Superior temporal gyrus (tissue), 1 donor: ENCODE results near the gene BTG1.

Source experiments
- DNase-seq: peaks from one replicate; pipeline ENCODE4 v3.0.0-alpha.2; 2016; ENCODE audit errors: extremely low spot score

BTG1 gene

GRCh38 chr12:92133795-92134637 lies 11.6 kb downstream of the BTG1 start:
- DNase-seq: peak; percentile 27

DNA sequence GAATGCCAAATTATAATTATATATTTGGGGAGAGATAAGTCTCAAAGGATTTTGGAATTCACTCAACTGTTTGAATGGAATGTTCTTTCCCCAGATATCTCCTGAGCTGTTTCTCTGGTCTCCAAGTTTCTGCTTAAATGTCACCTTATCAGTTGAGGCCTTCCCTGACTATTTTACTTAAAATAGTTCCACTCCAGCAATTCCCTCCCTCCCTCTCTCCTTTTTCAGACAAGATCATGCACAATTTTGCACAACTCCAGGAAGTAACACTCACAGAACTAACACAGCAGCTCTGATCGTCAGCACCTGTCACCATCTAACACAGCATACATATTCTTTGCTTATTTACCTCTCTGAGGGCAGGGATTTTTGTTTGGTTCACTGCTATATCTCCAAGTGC lies 12.5 kb downstream of the BTG1 start:
- DNase-seq: no peak

- DNase-seq: no peak
Measured at GRCh38 chr12:92132288-92132687, 13.4 kb downstream of the BTG1 start.

DNA sequence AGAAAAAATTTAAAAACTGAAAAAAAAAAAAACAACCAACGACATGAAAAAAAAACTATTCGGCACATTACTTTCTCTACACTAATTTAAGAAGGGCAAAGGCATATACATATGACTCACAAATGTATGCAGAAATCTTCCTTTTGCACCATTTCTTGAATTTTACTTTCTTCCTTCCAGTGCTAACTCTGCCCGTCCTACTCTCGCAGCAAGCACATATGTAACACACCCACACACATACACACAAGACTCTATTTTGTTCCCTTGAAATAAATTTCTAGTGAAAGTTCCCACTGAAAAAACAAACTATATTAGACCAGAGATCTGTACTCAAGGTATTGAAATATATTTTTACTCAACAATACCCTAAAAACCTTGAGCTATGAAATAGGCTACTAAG lies 14.6 kb downstream of the BTG1 start:
- peak; percentile 64 for DNase-seq

DNA sequence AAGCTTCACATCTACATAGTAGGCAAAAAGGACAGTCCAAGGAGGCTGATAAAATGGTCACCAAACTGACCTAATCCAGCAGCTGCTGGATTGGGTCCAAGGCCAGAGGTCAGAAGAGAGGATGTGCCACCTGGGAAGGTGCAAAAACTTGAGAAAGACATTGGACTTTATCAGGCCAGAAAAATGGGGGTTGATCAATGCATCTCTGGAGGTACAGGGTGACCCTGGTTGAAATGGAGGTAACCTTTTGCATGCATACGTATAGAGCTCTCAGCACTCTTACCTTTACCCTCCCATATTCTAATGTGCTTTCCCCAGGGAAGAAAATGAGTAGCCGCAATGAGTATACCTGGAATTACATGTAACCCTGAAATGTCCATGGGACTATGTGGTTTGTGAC lies 16.0 kb downstream of the BTG1 start:
- no peak for DNase-seq

GRCh38 chr12:92128612-92129011 lies 17.0 kb downstream of the BTG1 start:
- no peak for DNase-seq

GRCh38 chr12:92124689-92125029 lies 21.0 kb downstream of the BTG1 start:
- DNase-seq: no peak

DNA sequence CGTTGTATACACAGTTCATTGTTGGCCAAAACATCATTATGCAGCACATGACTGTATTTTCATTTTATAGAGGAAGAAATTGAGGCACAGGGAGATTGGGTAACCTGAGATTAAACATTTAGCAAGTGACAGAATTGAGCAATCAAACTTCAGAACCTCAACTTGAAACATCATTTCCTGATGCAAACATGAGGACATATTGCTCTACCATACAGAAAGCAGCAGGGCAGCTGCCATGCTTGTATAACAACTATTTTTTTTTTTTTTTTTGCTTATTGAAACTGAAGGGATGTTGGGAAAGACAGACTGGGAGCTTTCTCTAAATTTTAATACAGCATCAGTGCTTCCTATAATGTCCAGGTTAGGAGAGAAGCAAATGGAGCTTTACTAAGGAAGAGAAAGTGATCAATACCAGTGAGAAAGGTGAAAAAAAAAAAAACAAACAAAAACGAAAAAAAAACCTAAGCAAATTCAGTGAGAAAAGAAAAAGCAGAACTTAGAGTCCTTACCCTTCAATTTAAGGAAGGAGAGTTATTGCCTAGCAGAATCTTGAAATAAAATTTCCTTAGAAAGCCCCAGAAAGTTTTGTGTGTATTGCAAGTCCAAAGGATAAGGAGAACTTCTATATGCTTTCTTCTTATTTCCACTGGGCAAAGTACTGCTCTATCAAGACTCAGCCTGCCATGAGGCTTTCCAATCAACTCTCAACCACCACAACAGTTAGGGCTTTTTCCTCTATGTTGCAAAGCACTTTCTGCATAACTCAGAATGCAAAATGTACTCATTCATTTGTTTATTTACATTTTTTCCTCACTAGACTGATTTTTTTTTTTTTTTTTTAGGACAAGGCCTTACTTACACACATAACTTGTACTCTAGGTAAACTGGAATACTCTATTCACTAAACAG lies 21.6 kb downstream of the BTG1 start:
- no peak for DNase-seq

DNA sequence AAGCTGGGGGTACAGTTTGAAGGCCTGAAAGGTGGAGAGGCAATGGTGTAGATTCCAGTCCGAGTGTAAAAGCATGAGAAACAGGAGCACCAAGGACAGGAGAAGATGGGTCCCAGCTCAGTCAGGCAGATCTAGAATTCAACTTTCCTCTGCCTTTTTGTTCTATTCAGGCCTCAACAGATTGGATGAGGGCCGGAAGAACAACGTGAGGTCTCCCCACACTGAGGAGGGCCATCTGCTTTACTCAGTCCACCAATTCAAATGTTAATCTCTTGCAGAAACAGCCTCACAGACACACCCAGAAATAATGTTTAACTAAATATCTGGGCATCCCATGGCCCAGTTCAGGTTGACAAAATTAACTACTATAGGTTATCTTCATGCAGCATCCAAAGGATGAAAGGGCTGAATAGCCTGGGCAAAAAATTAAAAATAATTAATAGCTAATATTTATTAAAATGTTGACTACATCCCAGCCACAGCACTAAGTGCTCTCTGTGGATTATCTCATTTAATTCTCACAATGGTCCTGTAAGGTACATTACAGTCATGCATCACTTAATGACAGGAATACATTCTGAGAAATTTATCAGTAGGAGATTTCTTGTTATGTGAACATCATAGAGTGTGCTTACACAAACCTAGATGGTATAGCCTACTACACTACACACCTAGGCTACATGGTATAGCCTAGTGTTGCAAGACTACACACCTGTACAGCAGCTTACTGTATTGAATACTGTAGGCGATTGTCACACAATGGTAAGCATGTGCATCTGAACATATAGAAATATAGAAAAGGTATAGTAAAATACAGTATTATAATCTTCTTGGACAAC lies 22.5 kb downstream of the BTG1 start:
- DNase-seq: no peak

DNA sequence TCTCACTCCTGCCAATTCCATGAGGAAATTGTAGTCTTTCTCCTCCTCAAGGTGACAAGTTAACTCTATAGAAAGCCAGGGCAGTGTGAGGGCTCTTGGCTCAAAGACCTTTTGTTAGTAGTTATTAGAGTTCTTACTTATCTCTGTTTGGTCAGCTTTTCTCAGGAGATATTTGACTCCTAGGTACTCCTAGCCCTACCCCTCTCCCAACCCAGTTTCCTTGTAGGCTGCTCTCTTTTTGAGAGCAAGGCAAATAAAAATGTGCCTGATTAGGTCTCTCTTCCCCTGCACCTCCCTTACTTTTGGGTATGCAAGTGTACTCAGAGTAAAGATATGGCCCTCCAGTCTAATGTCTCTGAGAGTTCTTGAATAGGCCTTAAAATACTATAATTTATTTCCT lies 23.8 kb downstream of the BTG1 start:
- no peak for DNase-seq

DNA sequence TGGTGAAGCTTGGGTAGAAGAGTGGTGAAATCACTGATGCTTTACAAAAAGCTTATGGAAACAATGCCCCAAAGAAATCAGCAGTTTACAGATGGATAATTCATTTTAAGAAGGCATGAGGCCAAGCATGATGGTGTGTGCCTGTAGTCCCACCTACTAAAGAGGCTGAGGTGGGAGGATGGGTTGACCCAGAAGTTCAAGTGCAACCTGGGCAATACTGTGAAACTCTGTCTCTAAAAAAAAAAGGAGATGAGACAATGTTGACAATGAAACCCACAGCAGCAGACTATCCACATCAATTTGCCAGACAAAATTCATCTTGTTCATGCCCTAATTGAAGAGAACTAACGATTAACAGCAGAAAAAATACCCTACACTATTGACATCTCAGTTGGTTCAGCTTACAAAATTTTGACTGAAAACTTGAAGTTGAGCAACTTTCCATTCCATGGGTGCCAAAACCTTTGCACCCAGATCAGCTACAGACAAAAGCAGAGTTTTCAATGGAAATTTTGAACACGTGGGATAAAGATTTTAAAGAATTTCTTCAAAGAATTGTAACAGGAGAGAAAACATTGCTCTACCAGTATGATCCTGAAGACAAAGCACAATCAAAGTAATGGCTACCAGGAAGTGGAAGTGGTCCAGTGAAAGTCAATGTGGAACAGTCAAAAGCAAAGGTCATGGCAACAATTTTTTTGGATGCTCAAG lies 26.7 kb downstream of the BTG1 start:
- DNase-seq: no peak

DNA sequence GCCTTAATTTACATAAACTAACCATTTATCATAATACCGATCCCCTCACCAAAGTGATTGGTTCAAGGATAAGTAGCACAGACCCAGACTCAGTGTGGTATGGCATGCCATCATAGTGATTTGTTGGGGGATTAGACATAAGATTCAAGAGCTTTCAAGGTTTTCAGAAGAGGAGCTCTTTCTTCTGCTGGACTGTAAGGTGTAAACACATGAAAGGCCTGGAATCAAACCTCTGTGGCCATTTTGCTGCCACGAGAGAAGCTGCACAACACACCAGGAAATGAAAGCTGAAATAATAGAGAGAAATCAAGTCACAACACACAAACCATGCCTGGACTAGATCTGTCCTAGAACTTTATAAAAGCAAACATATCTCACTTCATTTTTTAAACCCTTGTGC lies 30.8 kb downstream of the BTG1 start:
- no peak for DNase-seq

GRCh38 chr12:92111256-92111655 lies 34.4 kb downstream of the BTG1 start:
- no peak for DNase-seq

DNA sequence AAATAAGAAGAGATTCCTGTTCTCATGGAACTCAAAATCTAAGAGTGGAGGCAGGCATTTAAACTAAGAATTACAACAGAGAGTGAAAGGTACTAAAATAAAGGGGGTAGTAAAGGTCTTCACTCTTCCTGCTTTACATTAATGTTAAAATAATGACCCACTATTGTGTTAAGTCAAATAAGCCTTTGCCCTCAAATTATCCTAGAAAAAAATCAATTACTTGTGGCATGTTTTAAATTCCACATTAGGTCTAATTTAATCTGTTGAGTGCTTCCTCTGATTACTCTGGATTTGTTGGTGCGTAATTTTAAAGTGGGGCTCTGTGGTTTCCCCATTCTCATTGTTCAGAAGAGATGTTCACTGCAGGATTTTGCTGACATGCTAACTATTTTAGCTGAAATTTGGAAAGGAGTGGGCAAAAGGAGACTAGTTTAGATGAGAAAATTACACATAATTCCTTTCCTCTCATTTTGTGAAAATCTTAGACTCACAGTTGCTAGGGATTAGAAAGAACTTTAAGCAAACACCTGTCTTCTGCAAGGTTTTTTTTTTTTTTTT lies 35.5 kb downstream of the BTG1 start:
- DNase-seq: no peak

DNA sequence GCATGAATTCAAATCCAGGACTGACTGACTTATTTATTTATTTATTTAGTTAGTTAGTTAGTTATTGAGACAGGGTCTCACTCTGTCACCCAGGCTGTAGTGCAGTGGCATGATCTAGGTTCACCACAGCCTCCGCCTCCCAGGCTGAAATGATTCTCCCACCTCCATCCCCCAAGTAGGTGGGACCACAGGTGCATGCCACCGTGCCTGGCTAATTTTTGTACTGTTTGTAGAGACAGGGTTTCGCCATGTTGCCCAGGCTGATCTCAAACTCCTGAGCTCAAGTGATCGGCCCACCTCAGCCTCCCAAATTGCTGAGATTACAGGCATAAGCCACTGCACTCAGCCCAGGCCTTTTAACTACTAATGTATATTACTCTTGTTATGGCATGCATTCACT lies 36.0 kb downstream of the BTG1 start:
- no peak for DNase-seq

- DNase-seq: peak; percentile 61
Measured at GRCh38 chr12:92108651-92109050, 37.0 kb downstream of the BTG1 start.

- DNase-seq: no peak
Measured at GRCh38 chr12:92107621-92108131, 38.0 kb downstream of the BTG1 start.

GRCh38 chr12:92107094-92107493 lies 38.6 kb downstream of the BTG1 start:
- no peak for DNase-seq

GRCh38 chr12:92105676-92106075 lies 40.0 kb downstream of the BTG1 start:
- DNase-seq: no peak

DNA sequence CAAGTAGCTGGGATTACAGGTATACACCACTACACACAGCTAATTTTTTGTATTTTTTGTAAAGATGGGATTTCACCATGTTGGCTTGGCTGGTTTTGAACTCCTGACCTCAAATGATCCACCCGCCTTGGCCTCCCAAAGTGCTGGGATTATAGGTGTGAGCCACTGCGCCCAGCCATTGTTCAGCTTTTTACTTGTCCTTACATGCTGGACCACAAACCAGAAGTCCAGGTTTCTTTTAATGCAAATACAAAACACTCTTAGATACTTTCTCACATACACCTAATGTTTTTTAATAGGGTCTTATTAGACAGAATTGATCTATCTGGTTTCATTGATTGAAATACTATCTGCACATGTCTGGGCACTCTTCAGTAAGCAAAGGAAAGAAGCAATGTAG lies 40.5 kb downstream of the BTG1 start:
- no peak for DNase-seq

DNA sequence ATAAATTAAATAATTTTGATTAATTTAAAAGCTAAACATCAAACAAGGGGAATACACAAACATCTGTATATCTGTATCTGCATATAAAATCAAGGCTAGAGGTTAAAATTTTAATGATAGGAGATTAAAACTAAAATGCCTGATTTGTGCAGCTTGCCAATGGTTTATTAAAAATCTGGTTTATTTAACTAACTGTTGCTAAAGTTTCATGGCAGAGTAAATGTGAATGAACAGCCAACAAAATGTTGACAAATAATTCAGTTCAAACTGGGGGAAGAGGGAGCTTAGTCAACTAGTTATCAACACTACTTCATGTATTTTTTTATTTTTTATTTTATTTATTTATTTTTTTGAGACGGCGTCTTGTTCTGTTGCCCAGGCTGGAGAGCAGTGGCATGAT lies 43.0 kb downstream of the BTG1 start:
- no peak for DNase-seq
